HG02973 (cell line): ENCODE measurements around the gene PAK5.

Experiments
- ATAC-seq: cut with Tn5 transposase; IDR thresholded peaks from one replicate; pipeline ENCODE4 v1.9.1; 2021; ENCODE audit warnings: moderate library complexity; ENCODE audit not compliant: unreplicated experiment

The PAK5 gene

GRCh38 chr20:9626357-9626756 lies 212.5 kb downstream of the PAK5 start:
- ATAC-seq, result peak; percentile 64

GRCh38 chr20:9617940-9618339 lies 220.9 kb downstream of the PAK5 start:
- no peak for ATAC-seq

GRCh38 chr20:9616833-9617461 lies 221.9 kb downstream of the PAK5 start:
- ATAC-seq, result peak; percentile 36

GRCh38 chr20:9616455-9616805 lies 222.4 kb downstream of the PAK5 start:
- ATAC-seq, result peak; percentile 4

- peak; percentile 98 for ATAC-seq
These were observed 223.0 kb downstream of the PAK5 start for GRCh38 chr20:9615766-9616454.

GRCh38 chr20:9615118-9615517 lies 223.8 kb downstream of the PAK5 start:
- no peak for ATAC-seq

GRCh38 chr20:9613871-9614270 lies 225.0 kb downstream of the PAK5 start:
- ATAC-seq, result no peak

GRCh38 chr20:9611921-9612320 lies 227.0 kb downstream of the PAK5 start:
- no peak for ATAC-seq

- ATAC-seq, result no peak
These were observed 228.2 kb downstream of the PAK5 start for GRCh38 chr20:9610665-9611064.

- ATAC-seq, result no peak
These were observed 228.9 kb downstream of the PAK5 start for GRCh38 chr20:9609887-9610502.

GRCh38 chr20:9608639-9609340 lies 230.1 kb downstream of the PAK5 start:
- ATAC-seq, result no peak

GRCh38 chr20:9602847-9603183 lies 236.1 kb downstream of the PAK5 start:
- ATAC-seq, result no peak

GRCh38 chr20:9600562-9600961 lies 238.3 kb downstream of the PAK5 start:
- ATAC-seq, result no peak

- no peak for ATAC-seq
These were observed 241.3 kb downstream of the PAK5 start for GRCh38 chr20:9597547-9597946.

GRCh38 chr20:9595763-9596162 lies 243.1 kb downstream of the PAK5 start:
- ATAC-seq, result no peak

GRCh38 chr20:9594284-9594875 lies 244.5 kb downstream of the PAK5 start:
- ATAC-seq, result no peak

- ATAC-seq, result no peak
These were observed 246.5 kb downstream of the PAK5 start for GRCh38 chr20:9592419-9592818.

- no peak for ATAC-seq
These were observed 247.8 kb downstream of the PAK5 start for GRCh38 chr20:9591080-9591479.

GRCh38 chr20:9590189-9590588 lies 248.7 kb downstream of the PAK5 start:
- ATAC-seq, result no peak

GRCh38 chr20:9588706-9589105 lies 250.2 kb downstream of the PAK5 start:
- ATAC-seq, result no peak

- no peak for ATAC-seq
These were observed 255.7 kb downstream of the PAK5 start for GRCh38 chr20:9583151-9583550.

- no peak for ATAC-seq
These were observed 256.7 kb downstream of the PAK5 start for GRCh38 chr20:9582137-9582536.
